ENCODE data around the gene CEP162.

DNA sequence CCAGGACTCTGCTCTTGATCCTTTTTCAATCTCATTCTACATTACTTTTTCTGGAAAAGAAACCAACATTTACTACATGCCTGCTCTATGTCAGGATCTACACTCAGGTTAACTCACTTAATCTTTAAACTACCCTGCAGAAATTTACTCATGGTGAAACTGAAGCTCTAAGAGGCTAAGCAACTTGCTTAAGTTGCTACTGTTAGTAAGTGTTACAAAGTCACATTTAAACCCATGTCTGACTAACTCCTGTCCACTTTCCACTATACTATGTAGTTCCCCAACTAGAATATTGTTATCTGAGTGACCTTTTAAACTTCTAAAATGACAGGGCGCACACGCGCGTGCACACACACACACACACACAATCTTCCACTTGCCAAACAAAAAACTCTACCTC lies 5.0 kb downstream of the CEP162 start:
- TF ChIP-seq ZNF140 (tag by site-specific recombination; IDR thresholded peaks at IDR 0.05) = no peak
- TF ChIP-seq, protein P1, sequence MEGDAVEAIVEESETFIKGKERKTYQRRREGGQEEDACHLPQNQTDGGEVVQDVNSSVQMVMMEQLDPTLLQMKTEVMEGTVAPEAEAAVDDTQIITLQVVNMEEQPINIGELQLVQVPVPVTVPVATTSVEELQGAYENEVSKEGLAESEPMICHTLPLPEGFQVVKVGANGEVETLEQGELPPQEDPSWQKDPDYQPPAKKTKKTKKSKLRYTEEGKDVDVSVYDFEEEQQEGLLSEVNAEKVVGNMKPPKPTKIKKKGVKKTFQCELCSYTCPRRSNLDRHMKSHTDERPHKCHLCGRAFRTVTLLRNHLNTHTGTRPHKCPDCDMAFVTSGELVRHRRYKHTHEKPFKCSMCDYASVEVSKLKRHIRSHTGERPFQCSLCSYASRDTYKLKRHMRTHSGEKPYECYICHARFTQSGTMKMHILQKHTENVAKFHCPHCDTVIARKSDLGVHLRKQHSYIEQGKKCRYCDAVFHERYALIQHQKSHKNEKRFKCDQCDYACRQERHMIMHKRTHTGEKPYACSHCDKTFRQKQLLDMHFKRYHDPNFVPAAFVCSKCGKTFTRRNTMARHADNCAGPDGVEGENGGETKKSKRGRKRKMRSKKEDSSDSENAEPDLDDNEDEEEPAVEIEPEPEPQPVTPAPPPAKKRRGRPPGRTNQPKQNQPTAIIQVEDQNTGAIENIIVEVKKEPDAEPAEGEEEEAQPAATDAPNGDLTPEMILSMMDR (tag by site-specific recombination; IDR thresholded peaks at IDR 0.05) = no peak
- TF ChIP-seq ZNF169 (tag by site-specific recombination; IDR thresholded peaks at IDR 0.05) = no peak
- TF ChIP-seq ZNF768 (tag by site-specific recombination; IDR thresholded peaks at IDR 0.05) = no peak
- no peak for TF ChIP-seq YY1 (tag by site-specific recombination; IDR thresholded peaks at IDR 0.05)
- no peak for TF ChIP-seq SP2 (tag by site-specific recombination; IDR thresholded peaks at IDR 0.05)
- TF ChIP-seq ZNF324 (tag by site-specific recombination; IDR thresholded peaks at IDR 0.05) = no peak
- TF ChIP-seq, protein P2, sequence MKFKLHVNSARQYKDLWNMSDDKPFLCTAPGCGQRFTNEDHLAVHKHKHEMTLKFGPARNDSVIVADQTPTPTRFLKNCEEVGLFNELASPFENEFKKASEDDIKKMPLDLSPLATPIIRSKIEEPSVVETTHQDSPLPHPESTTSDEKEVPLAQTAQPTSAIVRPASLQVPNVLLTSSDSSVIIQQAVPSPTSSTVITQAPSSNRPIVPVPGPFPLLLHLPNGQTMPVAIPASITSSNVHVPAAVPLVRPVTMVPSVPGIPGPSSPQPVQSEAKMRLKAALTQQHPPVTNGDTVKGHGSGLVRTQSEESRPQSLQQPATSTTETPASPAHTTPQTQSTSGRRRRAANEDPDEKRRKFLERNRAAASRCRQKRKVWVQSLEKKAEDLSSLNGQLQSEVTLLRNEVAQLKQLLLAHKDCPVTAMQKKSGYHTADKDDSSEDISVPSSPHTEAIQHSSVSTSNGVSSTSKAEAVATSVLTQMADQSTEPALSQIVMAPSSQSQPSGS (tag by site-specific recombination; IDR thresholded peaks at IDR 0.05; ENCODE audit: low read depth) = no peak
- TF ChIP-seq PRDM1 (tag by site-specific recombination; IDR thresholded peaks at IDR 0.05) = no peak
- TF ChIP-seq MEIS1 (CRISPR knock-in tag; IDR thresholded peaks at IDR 0.05; ENCODE audit: borderline replicate concordance) = no peak
- TF ChIP-seq, protein P3, sequence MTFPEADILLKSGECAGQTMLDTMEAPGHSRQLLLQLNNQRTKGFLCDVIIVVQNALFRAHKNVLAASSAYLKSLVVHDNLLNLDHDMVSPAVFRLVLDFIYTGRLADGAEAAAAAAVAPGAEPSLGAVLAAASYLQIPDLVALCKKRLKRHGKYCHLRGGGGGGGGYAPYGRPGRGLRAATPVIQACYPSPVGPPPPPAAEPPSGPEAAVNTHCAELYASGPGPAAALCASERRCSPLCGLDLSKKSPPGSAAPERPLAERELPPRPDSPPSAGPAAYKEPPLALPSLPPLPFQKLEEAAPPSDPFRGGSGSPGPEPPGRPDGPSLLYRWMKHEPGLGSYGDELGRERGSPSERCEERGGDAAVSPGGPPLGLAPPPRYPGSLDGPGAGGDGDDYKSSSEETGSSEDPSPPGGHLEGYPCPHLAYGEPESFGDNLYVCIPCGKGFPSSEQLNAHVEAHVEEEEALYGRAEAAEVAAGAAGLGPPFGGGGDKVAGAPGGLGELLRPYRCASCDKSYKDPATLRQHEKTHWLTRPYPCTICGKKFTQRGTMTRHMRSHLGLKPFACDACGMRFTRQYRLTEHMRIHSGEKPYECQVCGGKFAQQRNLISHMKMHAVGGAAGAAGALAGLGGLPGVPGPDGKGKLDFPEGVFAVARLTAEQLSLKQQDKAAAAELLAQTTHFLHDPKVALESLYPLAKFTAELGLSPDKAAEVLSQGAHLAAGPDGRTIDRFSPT (tag by site-specific recombination; IDR thresholded peaks at IDR 0.05) = no peak
- no peak for TF ChIP-seq ZNF623 (tag by site-specific recombination; IDR thresholded peaks at IDR 0.05)

Data from HEK293 (cell line).